ENCODE results near the gene SOCS1. TPM values are rescaled to one million over a fixed set of nuclear protein-coding genes. Genes with fewer than 3 reads are reported as not detected.

The SOCS1 gene
- total and polyA plus RNA-seq, 11 donors, result 0.63 to 14.8 (median 2.9) TPM

DNA sequence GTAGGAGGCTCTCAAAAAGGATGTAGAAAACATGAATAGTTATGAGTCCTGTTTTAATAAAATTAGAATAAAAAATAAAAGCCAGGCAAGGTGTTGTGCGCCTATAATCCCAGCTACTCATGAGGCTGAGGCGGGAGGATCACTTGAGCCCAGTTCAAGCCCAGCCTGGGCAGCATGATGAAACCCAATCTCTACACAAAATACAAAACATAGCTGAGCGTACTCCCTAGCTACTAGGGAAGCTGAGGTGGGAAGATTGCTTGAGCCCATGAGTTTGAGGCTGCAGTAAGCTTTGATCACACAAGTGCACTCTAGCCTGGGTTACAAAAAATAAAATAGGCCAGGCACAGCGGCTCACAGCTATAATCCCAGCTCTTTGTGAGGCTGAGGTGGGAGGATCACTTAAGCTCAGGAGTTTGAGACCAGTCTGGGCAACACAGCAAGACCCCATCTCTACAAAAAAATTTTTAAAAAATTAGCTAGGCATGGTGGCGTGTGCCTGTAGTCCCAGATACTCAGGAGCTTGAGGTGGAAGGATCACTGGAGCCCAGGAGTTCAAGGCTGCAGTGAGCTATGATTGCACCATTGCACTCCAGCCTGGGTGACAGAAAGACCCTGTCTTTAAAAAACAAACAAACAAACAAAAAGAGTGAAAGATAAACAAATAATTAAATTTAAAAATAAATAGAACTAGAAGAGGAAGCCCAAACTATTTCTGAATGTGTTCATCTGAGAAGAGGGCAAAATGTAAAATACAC lies 42.3 kb upstream of the SOCS1 start:
- Histone ChIP-seq H3K27me3 (no peaks in the 10 kb centered on the region), H3K27ac (peak overlapping the region in 9 of 12 donors; percentile 53 to 70 (median 58)), H3K4me1 (peaks cover 0 to 23% (median 13%) of the 10 kb centered on the region in 12 donors), H3K9me3 (no peaks in the 10 kb centered on the region), H3K36me3 (no peaks in the 10 kb centered on the region), H3K4me3 (no peak overlapping the region)
- no peak for ATAC-seq
- TF ChIP-seq POLR2A (IDR thresholded peaks at IDR 0.05), result no peak
- TF ChIP-seq CTCF (IDR thresholded peaks at IDR 0.05), result no peak
- intact Hi-C loops (cut with DNase I), result loop anchor here in 4 of 10 donors (5.0 to 10.0 kb wide), 4 partner anchors 36 to 59 kb away; partner anchors contain the start of gene SOCS1 (in 1 of the 4)
- peak in 1 of 5 donors; percentile 9 for DNase-seq
- whole genome bisulfite sequencing, 4 donors, result 93 to 98% (median 95%) methylated on average over 5 of the region's 5 CpGs

DNA sequence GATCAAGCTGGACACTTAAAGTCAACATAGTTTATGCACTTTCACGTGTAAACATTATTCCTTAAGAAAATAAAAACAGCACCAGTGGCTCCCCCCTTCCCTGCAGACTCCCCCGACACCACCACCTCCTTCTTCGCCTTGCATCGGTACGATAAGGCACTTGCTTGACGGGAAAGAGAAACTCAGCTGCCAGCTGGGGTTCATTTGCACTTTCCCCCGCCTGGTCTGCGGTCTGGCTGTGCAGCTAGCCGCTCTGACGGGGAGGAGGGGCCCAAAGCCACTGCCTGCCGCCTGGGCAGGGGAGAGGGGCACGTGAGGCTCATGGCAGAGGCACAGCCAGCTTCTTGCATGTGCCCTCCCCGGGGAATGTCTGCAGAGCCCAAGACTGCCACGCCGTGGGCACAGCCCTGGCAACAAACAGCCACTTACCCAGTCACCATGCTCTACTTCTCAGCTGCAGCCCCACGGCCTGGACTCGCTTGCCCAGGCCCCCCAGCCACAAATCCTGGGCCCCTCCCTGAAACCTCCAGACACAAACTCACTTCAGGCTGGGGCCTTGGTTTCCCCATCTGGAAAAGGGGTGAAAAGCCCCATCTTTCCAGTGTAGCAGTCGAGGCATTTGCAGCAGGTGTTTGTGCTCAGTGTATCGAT lies 41.6 kb upstream of the SOCS1 start:
- Histone ChIP-seq H3K4me1 (peaks cover 0 to 23% (median 13%) of the 10 kb centered on the region in 12 donors), H3K27me3 (no peaks in the 10 kb centered on the region), H3K4me3 (peak overlapping the region in 8 of 12 donors; percentile 4 to 38 (median 22)), H3K9me3 (no peaks in the 10 kb centered on the region), H3K36me3 (no peaks in the 10 kb centered on the region), H3K27ac (peak overlapping the region in 10 of 12 donors; percentile 53 to 70 (median 60))
- 16 to 20% (median 19%) methylated on average over 17 to 19 of the region's 19 CpGs for WGBS, 4 donors
- TF ChIP-seq POLR2A (IDR thresholded peaks at IDR 0.05), result no peak
- peak in 5 of 12 donors; percentile 16 to 47 (median 38) for TF ChIP-seq CTCF (IDR thresholded peaks at IDR 0.05)
- peak; percentile 95 to 98 (median 96) for ATAC-seq
- intact Hi-C loops (cut with DNase I), result loop anchor here in 4 of 10 donors (5.0 to 10.0 kb wide), 4 partner anchors 35 to 60 kb away; partner anchors contain the start of gene SOCS1 (in 1 of the 4)
- DNase-seq, result peak; percentile 68 to 88 (median 78)

- H3K4me3 ChIP-seq, result peak overlapping the region in 8 of 12 donors; percentile 4 to 38 (median 22)
- peak; percentile 56 to 87 (median 76) for ATAC-seq
- WGBS, 4 donors, result 40 to 52% (median 41%) methylated on average over 9 to 10 of the region's 10 CpGs
These were observed 40.9 kb upstream of the SOCS1 start for GRCh38 chr16:11296706-11297491.

More at GRCh38 chr16:11296706-11297491, 40.9 kb upstream of the SOCS1 start:
- Histone ChIP-seq H3K4me1 (peaks cover 0 to 23% (median 13%) of the 10 kb centered on the region in 12 donors), H3K27ac (peak overlapping the region in 10 of 12 donors; percentile 53 to 70 (median 60)), H3K9me3 (no peaks in the 10 kb centered on the region), H3K36me3 (no peaks in the 10 kb centered on the region), H3K27me3 (no peaks in the 10 kb centered on the region)
- DNase-seq, result no peak
- TF ChIP-seq POLR2A (IDR thresholded peaks at IDR 0.05), result no peak
- no peak for TF ChIP-seq CTCF (IDR thresholded peaks at IDR 0.05)
- intact Hi-C loops (cut with DNase I), result loop anchor here in 4 of 10 donors (5.0 to 10.0 kb wide), 4 partner anchors 35 to 60 kb away; partner anchors contain the start of gene SOCS1 (in 1 of the 4)

All from heart left ventricle (tissue), 16 donors.